Astrocyte (in vitro differentiated cells and primary cell): ENCODE measurements around the gene FMN1. TPM values are rescaled to one million over a fixed set of nuclear protein-coding genes. Genes with fewer than 3 reads are reported as not detected.

Source experiments
- DNase-seq: peaks from one replicate; pipeline ENCODE4 v3.0.0-alpha.2; 2010; ENCODE audit warnings: low read depth
- FAIRE-seq: peaks from 2 replicates; lab custom pipeline; 2011; peaks lifted over from hg19 to GRCh38; lab: Jason Lieb, UNC
- H2AFZ ChIP-seq: 2 replicates; pipeline ENCODE4 v1.6.0; 2012; ENCODE audit warnings: low read depth, low read length, inconsistent platforms
- H3K27ac ChIP-seq: 2 replicates; pipeline ENCODE4 v1.5.1; 2011; ENCODE audit warnings: low read depth, low read length, inconsistent platforms
- H3K27me3 ChIP-seq: 2 replicates; pipeline ENCODE4 v1.6.0; 2011; ENCODE audit warnings: low read length, inconsistent platforms; ENCODE audit not compliant: insufficient read depth
- H3K36me3 ChIP-seq: 2 replicates; pipeline ENCODE4 v1.5.1; 2011; ENCODE audit warnings: low read length, inconsistent platforms; ENCODE audit not compliant: insufficient read depth
- H3K4me1 ChIP-seq: 2 replicates; pipeline ENCODE4 v1.5.1; 2011; ENCODE audit warnings: low read length, inconsistent platforms; ENCODE audit not compliant: insufficient read depth
- H3K4me2 ChIP-seq: 2 replicates; pipeline ENCODE4 v1.6.0; 2012; ENCODE audit warnings: low read length, inconsistent platforms
- H3K4me3 ChIP-seq: 2 replicates; pipeline ENCODE4 v1.5.1; 2011; ENCODE audit warnings: low read depth, mild to moderate bottlenecking, low read length, inconsistent platforms; ENCODE audit not compliant: insufficient read depth
- H3K79me2 ChIP-seq: 2 replicates; pipeline ENCODE4 v1.6.0; 2012; ENCODE audit warnings: mild to moderate bottlenecking, low read length, inconsistent platforms; ENCODE audit not compliant: insufficient read depth
- H3K9ac ChIP-seq: 2 replicates; pipeline ENCODE4 v1.6.0; 2012; ENCODE audit warnings: mild to moderate bottlenecking, low read length, inconsistent platforms
- H3K9me3 ChIP-seq: 2 replicates; pipeline ENCODE4 v1.5.1; 2012; ENCODE audit warnings: low read depth, mild to moderate bottlenecking, low read length, inconsistent platforms; ENCODE audit not compliant: insufficient read depth
- H4K20me1 ChIP-seq: 2 replicates; pipeline ENCODE4 v1.6.0; 2012; ENCODE audit warnings: low read length, inconsistent platforms; ENCODE audit not compliant: insufficient read depth
- H3K27ac Mint-ChIP-seq: one replicate; pipeline ENCODE4 v1.8.0; 2021; ENCODE audit warnings: mild to moderate bottlenecking, mixed read lengths; ENCODE audit not compliant: unreplicated experiment
- H3K27me3 Mint-ChIP-seq: one replicate; pipeline ENCODE4 v1.8.0; 2021; ENCODE audit warnings: low read depth, mixed read lengths; ENCODE audit not compliant: unreplicated experiment
- H3K36me3 Mint-ChIP-seq: one replicate; pipeline ENCODE4 v1.8.0; 2021; ENCODE audit warnings: low read depth, mixed read lengths; ENCODE audit not compliant: unreplicated experiment
- H3K4me1 Mint-ChIP-seq: one replicate; pipeline ENCODE4 v1.8.0; 2021; ENCODE audit warnings: low read depth, mixed read lengths; ENCODE audit not compliant: unreplicated experiment
- H3K4me3 Mint-ChIP-seq: one replicate; pipeline ENCODE4 v1.8.0; 2021; ENCODE audit warnings: mild to moderate bottlenecking, moderate library complexity, mixed read lengths; ENCODE audit not compliant: unreplicated experiment
- H3K9me3 Mint-ChIP-seq: one replicate; pipeline ENCODE4 v1.8.0; 2021; ENCODE audit warnings: mild to moderate bottlenecking, mixed read lengths; ENCODE audit not compliant: unreplicated experiment
- CTCF ChIP-seq: IDR thresholded peaks from 2 replicates; pipeline ENCODE4 v1.5.1; 2011; ENCODE audit warnings: low read depth, mild to moderate bottlenecking, inconsistent platforms, low read length, moderate library complexity; ENCODE audit not compliant: insufficient read depth
- EZH2 ChIP-seq: IDR thresholded peaks from 2 replicates; pipeline ENCODE4 v1.6.1; 2012; ENCODE audit warnings: mild to moderate bottlenecking, low read length, inconsistent platforms; ENCODE audit not compliant: insufficient read depth
- total RNA-seq: library from RNA; stranded (reverse); gene quantifications from 2 replicates; pipeline ENCODE4 v1.2.1, GENCODE V29; 2021

FMN1 gene
- total RNA-seq, 1 donor from 2014 or later: 5.3 TPM

GRCh38 chr15:33131552-33132232 lies 62.8 kb downstream of the FMN1 start:
- Histone ChIP-seq H3K4me2 (peak overlapping the region; percentile 21), H3K36me3 (no peaks in the 10 kb centered on the region), H3K27ac (no peak overlapping the region), H3K9ac (no peak overlapping the region), H3K4me1 (peaks cover 20% of the 10 kb centered on the region), H3K79me2 (no peaks in the 10 kb centered on the region), H3K9me3 (no peaks in the 10 kb centered on the region), H3K4me3 (no peak overlapping the region), H4K20me1 (no peaks in the 10 kb centered on the region), H2AFZ (no peak overlapping the region), H3K27me3 (no peaks in the 10 kb centered on the region)
- DNase-seq (peak; percentile 54), FAIRE-seq (peak; percentile 37)
- Mint-ChIP-seq H3K4me1 (peaks cover 31% of the 10 kb centered on the region), H3K9me3 (peaks cover 2% of the 10 kb centered on the region), H3K27ac (no peak overlapping the region), H3K4me3 (no peak overlapping the region), H3K36me3 (no peaks in the 10 kb centered on the region), H3K27me3 (no peaks in the 10 kb centered on the region)
- TF ChIP-seq CTCF: no peak
- TF ChIP-seq EZH2: no peak

DNA sequence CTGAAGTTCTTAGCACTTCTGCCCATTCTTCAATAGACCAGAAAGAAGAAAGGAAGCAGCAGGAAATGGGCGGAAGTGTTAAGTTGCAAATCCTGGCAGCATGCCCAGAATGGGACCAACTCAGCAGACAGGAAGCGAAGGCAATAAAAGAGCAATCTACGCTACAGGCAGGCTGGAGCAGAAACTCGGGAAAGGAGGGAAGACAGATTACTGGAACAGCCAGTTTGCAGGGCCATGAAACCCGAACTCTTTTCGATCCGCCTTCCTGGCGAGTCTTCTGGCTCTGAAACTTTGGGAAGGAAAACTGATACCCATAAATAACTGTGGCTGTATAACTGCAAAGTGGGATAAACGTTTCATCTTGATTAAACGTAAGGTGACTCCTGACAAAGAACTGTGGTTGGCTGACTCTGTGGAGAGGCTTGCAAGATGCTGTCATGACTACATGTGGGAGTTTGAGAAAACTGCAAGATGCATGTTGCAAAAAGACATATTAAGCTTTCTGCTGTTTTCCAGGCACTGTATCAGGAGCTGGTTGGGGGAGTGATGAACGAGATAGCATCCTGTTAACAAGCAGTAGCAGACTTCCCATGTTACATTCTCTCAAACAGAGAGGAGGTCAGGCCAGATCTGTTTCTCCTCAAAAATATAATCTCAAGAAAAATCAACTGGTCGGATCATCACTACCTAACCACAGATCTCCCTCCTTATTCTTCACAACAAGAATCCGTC lies 67.8 kb downstream of the FMN1 start:
- peak overlapping the region; percentile 33 for H3K27ac ChIP-seq
- H3K4me2 ChIP-seq: peak overlapping the region; percentile 78
- FAIRE-seq (peak; percentile 93), DNase-seq (peak; percentile 91)
- H3K27me3 ChIP-seq: no peaks in the 10 kb centered on the region
- peaks cover 20% of the 10 kb centered on the region for H3K4me1 Mint-ChIP-seq
- no peaks in the 10 kb centered on the region for H3K79me2 ChIP-seq
- H3K4me3 Mint-ChIP-seq: no peak overlapping the region
- no peaks in the 10 kb centered on the region for H3K27me3 Mint-ChIP-seq
- H3K4me1 ChIP-seq: peaks cover 21% of the 10 kb centered on the region
- H2AFZ ChIP-seq: peak overlapping the region; percentile 44
- H3K36me3 ChIP-seq: no peaks in the 10 kb centered on the region
- H3K9me3 ChIP-seq: no peaks in the 10 kb centered on the region
- no peak for TF ChIP-seq EZH2
- no peak for TF ChIP-seq CTCF
- peak overlapping the region; percentile 22 for H3K9ac ChIP-seq
- H4K20me1 ChIP-seq: no peaks in the 10 kb centered on the region
- peak overlapping the region; percentile 12 for H3K4me3 ChIP-seq
- H3K27ac Mint-ChIP-seq: peak overlapping the region; percentile 79
- peaks cover 2% of the 10 kb centered on the region for H3K9me3 Mint-ChIP-seq
- no peaks in the 10 kb centered on the region for H3K36me3 Mint-ChIP-seq
